Osteoblast (primary cell): ENCODE data around the gene SFXN2. TPM values are rescaled to one million over a fixed set of nuclear protein-coding genes. Genes with fewer than 3 reads are reported as not detected.
"Not testable (repeated sequence)": the region's sequence is repeated elsewhere in the genome, so short reads cannot be mapped to it uniquely, and the experiment has no call there.

Source experiments
- DNase-seq: peaks from one replicate; pipeline ENCODE4 v3.0.0; 2011; ENCODE audit warnings: low spot score, mixed read lengths; ENCODE audit not compliant: insufficient read length; ENCODE audit errors: missing footprints
- H2AFZ ChIP-seq: 2 replicates; pipeline ENCODE4 v1.6.0; 2011; ENCODE audit warnings: mild to moderate bottlenecking, low read length
- H3K27ac ChIP-seq: 2 replicates; pipeline ENCODE4 v1.5.1; 2011; ENCODE audit warnings: mild to moderate bottlenecking, low read depth, low read length, moderate library complexity
- H3K27me3 ChIP-seq: 2 replicates; pipeline ENCODE4 v1.6.0; 2012; ENCODE audit warnings: mild to moderate bottlenecking, control low read depth, inconsistent platforms, low read length, moderate library complexity; ENCODE audit not compliant: insufficient read depth
- H3K36me3 ChIP-seq: 2 replicates; pipeline ENCODE4 v1.5.1; 2011; ENCODE audit warnings: mild to moderate bottlenecking, low read length, control low read depth, moderate library complexity; ENCODE audit not compliant: insufficient read depth
- H3K4me1 ChIP-seq: 2 replicates; pipeline ENCODE4 v1.5.1; 2011; ENCODE audit warnings: mild to moderate bottlenecking, low read length, control low read depth, moderate library complexity; ENCODE audit not compliant: insufficient read depth
- H3K4me2 ChIP-seq: 2 replicates; pipeline ENCODE4 v1.6.0; 2011; ENCODE audit warnings: mild to moderate bottlenecking, low read length; ENCODE audit not compliant: insufficient read depth
- H3K4me3 ChIP-seq: fragments of 200-600 bp; sonication (generic); 3 replicates; pipeline ENCODE4 v1.5.1; 2012; ENCODE audit warnings: mild to moderate bottlenecking, low read length, inconsistent platforms; ENCODE audit not compliant: insufficient read depth
- H3K79me2 ChIP-seq: 2 replicates; pipeline ENCODE4 v1.6.0; 2012; ENCODE audit warnings: mild to moderate bottlenecking, low read length, control low read depth, inconsistent platforms; ENCODE audit not compliant: insufficient read depth
- H3K9me3 ChIP-seq: 2 replicates; pipeline ENCODE4 v1.5.1; 2011; ENCODE audit warnings: low read depth, low read length, control low read depth
- H4K20me1 ChIP-seq: 2 replicates; pipeline ENCODE4 v1.6.0; 2012; ENCODE audit warnings: mild to moderate bottlenecking, low read length, control low read depth; ENCODE audit not compliant: insufficient read depth
- total RNA-seq: library from RNA; depleted of rRNA; stranded (reverse); fragments of >200 nt; gene quantifications from 2 replicates; pipeline ENCODE4 v1.2.3, GENCODE V29; 2012
- TF ChIP-seq, protein P1 (sequence below): IDR thresholded peaks from 2 replicates; pipeline ENCODE4 v1.5.1; 2011; ENCODE audit warnings: mild to moderate bottlenecking, low read depth, low read length, moderate library complexity; ENCODE audit errors: extremely low read depth

SFXN2 gene
- total RNA-seq, 1 donor = 3.6 TPM

DNA sequence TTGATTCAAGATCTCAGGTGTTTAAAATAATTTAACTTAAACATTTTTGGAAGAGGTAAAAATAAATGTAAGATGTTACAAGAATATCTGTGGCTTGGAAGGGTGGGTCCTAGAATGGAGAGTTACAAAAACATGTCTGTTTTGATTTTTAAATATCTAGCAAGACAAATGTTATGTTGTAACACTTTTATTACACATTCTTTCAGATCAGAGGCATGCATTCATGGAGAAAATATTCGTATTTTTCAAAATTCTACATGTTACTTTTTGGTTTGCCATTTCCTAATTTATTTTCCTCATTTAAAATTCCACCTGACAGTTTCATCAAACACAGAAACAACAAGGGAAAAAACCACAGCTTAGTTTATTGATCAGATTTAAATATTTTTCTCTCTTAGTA lies 39.3 kb downstream of the SFXN2 start:
- peaks cover 6% of the 10 kb centered on the region for H4K20me1 ChIP-seq
- DNase-seq = peak; percentile 78
- H2AFZ ChIP-seq = no peak overlapping the region
- peak overlapping the region; percentile 74 for H3K4me2 ChIP-seq
- H3K4me3 ChIP-seq = no peak overlapping the region
- no peaks in the 10 kb centered on the region for H3K36me3 ChIP-seq
- peaks cover 41% of the 10 kb centered on the region for H3K4me1 ChIP-seq
- H3K79me2 ChIP-seq = peaks cover 82% of the 10 kb centered on the region
- H3K27me3 ChIP-seq = no peaks in the 10 kb centered on the region
- peak overlapping the region; percentile 99 for H3K27ac ChIP-seq
- H3K9me3 ChIP-seq = no peaks in the 10 kb centered on the region
- TF ChIP-seq, protein P1, sequence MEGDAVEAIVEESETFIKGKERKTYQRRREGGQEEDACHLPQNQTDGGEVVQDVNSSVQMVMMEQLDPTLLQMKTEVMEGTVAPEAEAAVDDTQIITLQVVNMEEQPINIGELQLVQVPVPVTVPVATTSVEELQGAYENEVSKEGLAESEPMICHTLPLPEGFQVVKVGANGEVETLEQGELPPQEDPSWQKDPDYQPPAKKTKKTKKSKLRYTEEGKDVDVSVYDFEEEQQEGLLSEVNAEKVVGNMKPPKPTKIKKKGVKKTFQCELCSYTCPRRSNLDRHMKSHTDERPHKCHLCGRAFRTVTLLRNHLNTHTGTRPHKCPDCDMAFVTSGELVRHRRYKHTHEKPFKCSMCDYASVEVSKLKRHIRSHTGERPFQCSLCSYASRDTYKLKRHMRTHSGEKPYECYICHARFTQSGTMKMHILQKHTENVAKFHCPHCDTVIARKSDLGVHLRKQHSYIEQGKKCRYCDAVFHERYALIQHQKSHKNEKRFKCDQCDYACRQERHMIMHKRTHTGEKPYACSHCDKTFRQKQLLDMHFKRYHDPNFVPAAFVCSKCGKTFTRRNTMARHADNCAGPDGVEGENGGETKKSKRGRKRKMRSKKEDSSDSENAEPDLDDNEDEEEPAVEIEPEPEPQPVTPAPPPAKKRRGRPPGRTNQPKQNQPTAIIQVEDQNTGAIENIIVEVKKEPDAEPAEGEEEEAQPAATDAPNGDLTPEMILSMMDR = no peak

DNA sequence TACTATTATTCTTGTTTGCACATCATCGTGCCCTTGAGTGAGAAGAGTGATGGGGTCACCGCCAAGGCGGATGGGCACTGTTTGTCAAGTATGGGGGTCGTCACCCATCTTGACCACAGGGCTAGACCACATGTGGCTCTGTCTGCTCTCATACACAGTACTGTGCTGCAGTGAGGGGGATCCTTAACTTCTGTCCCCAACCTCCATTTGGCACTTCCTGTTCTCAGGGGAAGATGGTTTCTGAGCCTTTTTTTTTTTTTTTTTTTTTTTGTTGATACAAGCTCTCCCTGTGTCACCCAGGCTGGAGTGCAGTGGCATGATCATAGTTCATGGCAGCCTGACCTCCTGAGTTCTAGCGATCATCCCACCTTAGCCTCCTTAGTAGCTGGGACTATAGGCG lies 42.9 kb downstream of the SFXN2 start:
- H3K4me2 ChIP-seq = no peak overlapping the region
- H3K4me1 ChIP-seq = peaks cover 40% of the 10 kb centered on the region
- no peaks in the 10 kb centered on the region for H3K36me3 ChIP-seq

GRCh38 chr10:102758240-102758932 lies 44.0 kb downstream of the SFXN2 start:
- Histone ChIP-seq H3K4me1 (peaks cover 30% of the 10 kb centered on the region), H3K4me3 (no peak overlapping the region), H3K4me2 (peak overlapping the region; percentile 35), H3K36me3 (no peaks in the 10 kb centered on the region), H3K27me3 (no peaks in the 10 kb centered on the region), H2AFZ (peak overlapping the region; percentile 37), H3K9me3 (no peaks in the 10 kb centered on the region), H4K20me1 (peaks cover 13% of the 10 kb centered on the region), H3K79me2 (peaks cover 81% of the 10 kb centered on the region), H3K27ac (peak overlapping the region; percentile 5)
- TF ChIP-seq, protein P1 = no peak
- no peak for DNase-seq

More for the DNA sequence above, 42.9 kb downstream of the SFXN2 start:
- Histone ChIP-seq H3K9me3 (no peaks in the 10 kb centered on the region), H4K20me1 (peaks cover 13% of the 10 kb centered on the region), H3K27ac (no peak overlapping the region), H3K27me3 (no peaks in the 10 kb centered on the region), H3K4me3 (no peak overlapping the region), H3K79me2 (peaks cover 76% of the 10 kb centered on the region), H2AFZ (no peak overlapping the region)
- no peak for DNase-seq
- TF ChIP-seq, protein P1 = no peak

GRCh38 chr10:102758933-102759262 lies 44.5 kb downstream of the SFXN2 start:
- H3K9me3 ChIP-seq, H3K4me3 ChIP-seq, H3K27me3 ChIP-seq, H3K36me3 ChIP-seq, DNase-seq: not testable (repeated sequence)
- Histone ChIP-seq H3K4me1 (peaks cover 25% of the 10 kb centered on the region), H3K27ac (peak overlapping the region; percentile 12), H2AFZ (peak overlapping the region; percentile 37), H4K20me1 (peaks cover 13% of the 10 kb centered on the region), H3K4me2 (peak overlapping the region; percentile 35), H3K79me2 (peaks cover 85% of the 10 kb centered on the region)
